Diencephalon (tissue), 1 donor: ENCODE measurements around the gene NAA40. TPM values are rescaled to one million over a fixed set of nuclear protein-coding genes. Genes with fewer than 3 reads are reported as not detected.

Source experiments
- small RNA-seq: library from RNA; depleted of rRNA; stranded (forward); fragments of <200 nt; gene quantifications from one replicate; pipeline ENCODE3, GENCODE V24; 2014
- total RNA-seq: library from RNA; depleted of rRNA; stranded (reverse); fragments of >200 nt; gene quantifications from one replicate; pipeline ENCODE4 v1.2.3, GENCODE V29; 2014

Gene NAA40
- 19.8 TPM for total RNA-seq

GRCh38 chr11:63938479-63939396 is at the start of gene NAA40:
TSS of gene NAA40 (plus strand) at chr11:63939002. CDS start at chr11:63939097, 95 bp downstream.

GRCh38 chr11:63916837-63917691 is 21.7 kb upstream of the NAA40 start, which contains the start of gene RCOR2:
TSS of gene RCOR2 (minus strand) at chr11:63917164. CDS start at chr11:63916456, 708 bp downstream.

GRCh38 chr11:63974259-63975143 is 35.7 kb downstream of the NAA40 start, which contains the start of gene COX8A:
TSS of gene COX8A (plus strand) at chr11:63974620. CDS start at chr11:63974681, 61 bp downstream.

GRCh38 chr11:63986156-63986931 is 47.5 kb downstream of the NAA40 start, which contains the start of gene OTUB1:
TSS of gene OTUB1 (plus strand) at chr11:63986438. CDS start at chr11:63986457, 19 bp downstream.

Small RNA genes lying within 50 kb of the gene (small RNA-seq; reads per million reads assigned to genes)
- not detected for gene RNU6-45P

Other genes starting within 250 kb of the NAA40 start
- gene ZFTA, start 170.2 kb upstream of the NAA40 start, total RNA-seq: 32.1 TPM
- gene SPINDOC, start 125.5 kb upstream of the NAA40 start, total RNA-seq: 12.7 TPM
- gene MARK2, start 99.9 kb upstream of the NAA40 start, total RNA-seq: 18.2 TPM
- 12.0 TPM for gene RCOR2, start 21.8 kb upstream of the NAA40 start, total RNA-seq
- 296 TPM for gene COX8A, start 35.6 kb downstream of the NAA40 start, total RNA-seq
- 43.8 TPM for gene OTUB1, start 47.4 kb downstream of the NAA40 start, total RNA-seq
- 12.0 TPM for gene FLRT1, start 96.9 kb downstream of the NAA40 start, total RNA-seq
- 8.8 TPM for gene MACROD1, start 227.1 kb downstream of the NAA40 start, total RNA-seq
- 97.6 TPM for gene STIP1, start 247.2 kb downstream of the NAA40 start, total RNA-seq